Skin epidermis (tissue), 12 donors: ENCODE measurements around the gene PDLIM5.

Source experiments
- H3K27ac ChIP-seq, 21 experiments: fragments of 200-600 bp; sonication (generic) in 11 of 21; one replicate each; pipeline ENCODE4 v1.5.0; 2020; ENCODE audit warnings: mild to moderate bottlenecking in 3 of 21, inconsistent platforms in 2 of 21, moderate library complexity in 2 of 21
- H3K4me3 ChIP-seq, 7 experiments: fragments of 200-600 bp; sonication (generic) in 2 of 7; one replicate each; pipeline ENCODE4 v1.5.0; 2020; ENCODE audit warnings: inconsistent platforms in 2 of 7, mild to moderate bottlenecking in 2 of 7, moderate library complexity in 1 of 7

The PDLIM5 gene

DNA sequence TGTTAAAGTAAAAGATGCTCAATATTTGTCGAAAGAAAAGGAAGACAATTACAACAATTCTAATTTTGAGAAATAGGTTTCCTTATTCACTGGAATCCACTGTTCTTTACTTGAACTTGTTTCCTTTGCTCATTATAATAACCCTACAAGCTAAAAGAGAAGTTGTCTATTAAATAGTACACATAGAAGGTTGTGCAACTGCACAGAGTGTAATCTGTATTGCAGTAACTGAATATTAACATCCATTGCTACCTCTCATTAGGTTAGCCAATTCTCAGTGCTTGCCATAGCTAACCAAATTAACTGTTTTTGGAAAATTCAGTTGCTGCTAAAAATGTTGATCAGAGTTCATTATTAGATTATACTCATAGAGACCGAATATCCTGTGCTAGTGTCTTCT, 120.0 kb downstream of the PDLIM5 start:
- Histone ChIP-seq H3K4me3 (no peak overlapping the region), H3K27ac (no peak overlapping the region)

DNA sequence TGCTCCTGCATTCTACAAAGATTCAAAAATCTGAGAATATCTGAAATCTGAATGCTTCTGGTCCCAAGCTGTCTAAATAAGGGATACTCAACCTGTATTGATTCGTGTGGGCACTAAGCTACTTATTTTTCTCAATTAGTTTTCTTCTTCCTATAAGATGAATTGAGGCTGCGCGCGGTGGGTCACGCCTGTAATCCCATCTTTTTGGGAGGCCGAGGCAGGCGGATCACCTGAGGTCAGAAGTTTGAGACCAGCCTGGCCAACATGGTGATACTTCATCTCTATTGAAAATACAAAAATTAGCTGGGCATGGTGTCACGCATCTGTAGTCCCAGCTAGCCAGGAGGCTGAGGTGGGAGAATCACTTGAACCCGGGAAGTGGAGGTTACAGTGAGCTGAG, 122.3 kb downstream of the PDLIM5 start:
- H3K27ac ChIP-seq: no peak overlapping the region
- H3K4me3 ChIP-seq: no peak overlapping the region

- H3K27ac ChIP-seq: no peak overlapping the region
These were observed 122.9 kb downstream of the PDLIM5 start for GRCh38 chr4:94574616-94575015.

DNA sequence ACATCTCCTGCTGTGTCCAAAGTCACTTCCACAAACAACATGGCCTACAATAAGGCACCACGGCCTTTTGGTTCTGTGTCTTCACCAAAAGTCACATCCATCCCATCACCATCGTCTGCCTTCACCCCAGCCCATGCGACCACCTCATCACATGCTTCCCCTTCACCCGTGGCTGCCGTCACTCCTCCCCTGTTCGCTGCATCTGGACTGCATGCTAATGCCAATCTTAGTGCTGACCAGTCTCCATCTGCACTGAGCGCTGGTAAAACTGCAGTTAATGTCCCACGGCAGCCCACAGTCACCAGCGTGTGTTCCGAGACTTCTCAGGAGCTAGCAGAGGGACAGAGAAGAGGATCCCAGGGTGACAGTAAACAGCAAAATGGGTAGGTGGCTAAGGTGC, 123.9 kb downstream of the PDLIM5 start:
- no peak overlapping the region for H3K27ac ChIP-seq
- no peak overlapping the region for H3K4me3 ChIP-seq

More at GRCh38 chr4:94574616-94575015, 122.9 kb downstream of the PDLIM5 start:
- no peak overlapping the region for H3K4me3 ChIP-seq

DNA sequence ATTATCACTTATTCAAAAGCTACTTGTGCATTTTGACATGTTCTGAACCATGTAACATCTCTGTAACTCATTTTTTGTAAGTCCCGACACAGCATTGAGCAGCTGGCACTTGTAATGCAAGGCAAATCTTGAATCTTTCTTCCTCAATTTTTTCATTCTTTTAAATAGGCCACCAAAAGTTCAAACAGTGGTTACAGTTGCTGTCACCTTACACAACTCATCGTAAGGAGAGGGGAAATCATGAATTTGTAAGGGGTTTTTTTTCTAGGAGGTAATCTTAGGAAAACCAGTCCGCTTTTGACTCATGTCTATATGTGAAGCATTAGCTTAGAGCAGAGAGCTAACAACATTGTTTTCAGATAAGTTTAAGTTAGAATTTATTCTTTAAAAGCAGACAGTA, 124.5 kb downstream of the PDLIM5 start:
- no peak overlapping the region for H3K4me3 ChIP-seq
- H3K27ac ChIP-seq: no peak overlapping the region

- Histone ChIP-seq H3K27ac (no peak overlapping the region), H3K4me3 (no peak overlapping the region)
These were observed 125.4 kb downstream of the PDLIM5 start for GRCh38 chr4:94577136-94577535.

DNA sequence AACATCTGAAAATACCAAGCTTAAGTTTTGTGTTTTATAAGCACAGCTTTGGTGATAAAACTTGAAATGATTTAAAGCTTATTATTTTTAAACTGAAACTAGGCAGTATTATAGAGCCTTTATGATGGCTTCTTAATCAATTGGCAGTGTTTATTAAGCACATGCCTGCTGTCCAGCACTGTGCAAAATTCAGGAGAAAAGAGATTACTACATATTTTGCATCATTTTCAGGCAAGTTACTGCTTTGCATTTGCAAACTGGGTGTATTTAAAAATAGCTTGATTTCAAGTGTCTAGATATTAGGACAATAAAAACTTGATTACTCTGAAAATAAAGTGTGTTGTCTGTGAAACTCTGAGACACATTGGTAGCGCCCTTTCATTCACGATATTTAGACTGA, 126.5 kb downstream of the PDLIM5 start:
- Histone ChIP-seq H3K27ac (no peak overlapping the region), H3K4me3 (no peak overlapping the region)

- no peak overlapping the region for H3K27ac ChIP-seq
- H3K4me3 ChIP-seq: no peak overlapping the region
These were observed 130.0 kb downstream of the PDLIM5 start for GRCh38 chr4:94581766-94582165.

DNA sequence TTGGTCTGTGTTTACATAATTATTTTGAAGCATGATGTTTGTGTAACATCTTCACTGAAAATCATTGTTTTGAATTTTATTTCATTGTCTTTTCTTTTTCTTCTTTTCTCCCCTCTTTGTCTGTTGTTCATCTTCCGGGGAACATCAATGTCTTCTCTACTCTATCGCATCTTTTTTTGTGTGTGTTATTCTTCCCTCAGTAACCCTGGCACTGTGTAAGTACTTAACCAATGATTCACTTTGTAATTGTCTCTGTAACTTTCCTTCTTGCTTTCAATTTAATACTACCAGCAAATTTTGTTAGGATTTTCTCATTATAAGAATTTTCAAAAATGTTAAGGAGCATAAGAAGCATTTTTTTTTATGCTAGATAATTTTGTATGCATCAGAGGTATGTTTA, 130.8 kb downstream of the PDLIM5 start:
- no peak overlapping the region for H3K4me3 ChIP-seq
- no peak overlapping the region for H3K27ac ChIP-seq

DNA sequence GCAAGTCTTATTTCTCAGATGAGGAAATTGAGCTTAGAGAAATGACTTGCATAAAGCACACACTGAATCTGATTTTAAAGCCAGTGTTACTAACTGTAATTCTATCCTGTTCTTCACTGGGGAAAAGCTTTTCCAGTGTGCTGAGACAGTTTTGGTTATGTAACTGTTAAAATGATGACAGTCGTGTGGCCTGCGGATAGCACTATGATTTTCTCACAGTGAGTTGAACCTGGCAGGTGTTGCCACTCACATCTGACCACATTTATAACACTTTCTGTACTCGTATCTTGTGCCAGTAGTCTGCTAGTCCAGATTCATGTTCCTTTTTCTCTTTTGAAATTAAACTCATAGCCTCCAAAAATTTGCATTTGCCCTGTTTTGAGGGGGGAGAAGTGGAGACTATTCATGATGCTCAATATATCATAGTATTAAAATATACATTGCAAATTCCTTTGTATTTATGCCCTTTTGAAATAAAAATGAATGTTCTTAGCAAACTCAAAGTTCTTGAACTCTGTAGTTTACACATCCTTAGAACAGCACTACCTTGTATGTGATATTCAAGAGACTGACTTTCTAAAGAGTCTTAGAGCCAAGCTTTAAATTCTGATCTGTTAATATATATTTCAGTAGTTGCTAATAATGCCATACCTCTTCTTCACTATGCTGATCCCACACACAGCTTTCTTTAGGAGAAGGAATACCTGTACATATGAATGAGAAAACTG, 132.3 kb downstream of the PDLIM5 start:
- Histone ChIP-seq H3K4me3 (no peak overlapping the region), H3K27ac (no peak overlapping the region)

DNA sequence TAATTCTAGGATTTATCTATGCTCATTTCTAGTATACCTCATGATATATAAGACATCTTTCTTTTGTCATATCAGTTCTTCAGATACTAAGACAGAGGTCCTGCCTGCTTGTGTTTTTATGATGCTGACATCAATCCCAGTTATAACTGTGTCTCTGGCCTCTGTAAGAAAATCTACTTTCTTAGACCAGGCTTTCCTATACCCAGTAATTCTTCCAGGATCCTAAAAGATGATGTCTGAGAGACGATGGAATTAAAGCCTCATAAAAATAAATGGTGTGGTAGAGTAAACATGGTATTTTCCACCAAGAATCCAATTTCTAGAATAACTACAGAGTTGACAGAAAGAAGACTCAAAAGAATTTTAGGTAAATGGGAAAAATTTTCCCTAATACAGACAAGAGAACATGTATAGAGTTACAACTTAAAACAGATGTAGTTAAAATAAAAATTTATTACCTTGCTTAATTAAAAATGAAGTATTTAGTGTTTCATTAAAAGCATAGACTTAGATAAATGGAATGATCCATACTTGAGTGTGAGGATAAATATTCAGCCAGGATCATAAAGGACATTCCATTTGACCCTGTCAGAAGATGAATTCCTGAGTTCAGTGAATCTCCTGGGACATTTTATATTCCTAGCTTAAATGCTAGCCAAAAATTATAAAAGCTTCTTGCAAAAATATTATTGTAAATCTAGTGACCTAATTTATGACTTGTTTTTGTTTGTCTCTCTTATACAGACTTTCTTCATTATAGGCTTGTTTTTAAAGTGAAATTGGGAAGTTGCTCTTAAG, 137.4 kb downstream of the PDLIM5 start:
- Histone ChIP-seq H3K27ac (no peak overlapping the region), H3K4me3 (no peak overlapping the region)

DNA sequence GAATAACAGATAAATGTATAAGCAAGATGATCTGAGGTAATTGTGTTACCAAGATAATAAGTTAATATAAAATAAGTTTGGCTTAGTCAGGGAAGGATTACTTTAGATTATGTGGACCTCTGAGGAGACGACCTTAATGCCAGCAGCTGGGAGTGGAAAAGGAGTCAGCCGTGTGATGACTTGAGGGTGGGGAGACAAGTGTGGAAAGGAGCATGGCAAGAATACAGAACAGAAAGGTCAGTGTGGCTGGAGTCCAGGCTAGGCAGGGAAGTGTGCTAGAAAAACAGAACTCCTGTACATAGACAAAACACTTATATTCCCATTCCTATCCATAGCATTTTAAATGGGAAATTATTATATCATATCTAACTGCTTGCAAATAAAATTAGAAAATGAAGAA, 138.8 kb downstream of the PDLIM5 start:
- H3K4me3 ChIP-seq: no peak overlapping the region
- H3K27ac ChIP-seq: no peak overlapping the region

- Histone ChIP-seq H3K27ac (no peak overlapping the region), H3K4me3 (no peak overlapping the region)
These were observed 139.5 kb downstream of the PDLIM5 start for GRCh38 chr4:94591289-94591688.

DNA sequence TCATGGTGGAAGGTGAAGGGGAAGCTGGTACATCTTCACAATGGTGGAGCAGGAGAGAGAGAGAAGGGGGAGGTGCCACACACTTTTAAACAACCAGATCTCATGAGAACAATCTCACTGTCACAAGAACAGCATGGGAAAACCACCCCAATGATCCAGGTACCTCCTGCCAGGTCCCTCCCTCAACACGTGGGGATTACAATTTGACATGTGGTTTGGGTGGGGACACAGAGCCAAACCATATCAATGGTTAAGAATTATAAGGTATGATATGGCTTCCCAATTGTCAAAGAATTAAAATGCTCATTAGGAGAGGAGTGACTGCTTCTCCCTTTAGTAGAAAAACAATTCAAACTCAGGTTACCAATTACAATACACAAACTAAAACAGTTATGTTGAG, 143.3 kb downstream of the PDLIM5 start:
- no peak overlapping the region for H3K4me3 ChIP-seq
- no peak overlapping the region for H3K27ac ChIP-seq

- no peak overlapping the region for H3K27ac ChIP-seq
These were observed 144.2 kb downstream of the PDLIM5 start for GRCh38 chr4:94595880-94596483.

DNA sequence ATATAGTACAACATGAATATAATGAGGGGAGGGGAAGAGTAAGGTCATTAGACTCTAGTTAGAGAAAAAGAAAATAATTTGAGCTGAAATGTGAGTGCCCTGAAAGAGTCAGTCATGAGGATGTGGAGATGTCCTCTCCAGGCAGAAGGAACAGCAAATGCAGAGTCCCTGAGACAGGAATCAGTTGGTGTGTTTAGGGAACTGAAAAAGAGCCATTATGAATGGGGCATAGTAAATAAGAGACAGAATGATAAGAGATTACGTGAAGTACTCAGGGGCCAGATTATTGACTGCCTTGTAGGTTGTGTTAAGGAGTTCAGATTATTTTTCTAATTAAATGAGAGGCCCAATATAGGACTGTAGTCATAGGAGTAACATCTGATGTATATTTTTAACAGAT, 147.0 kb downstream of the PDLIM5 start:
- H3K27ac ChIP-seq: no peak overlapping the region
- H3K4me3 ChIP-seq: no peak overlapping the region

More at GRCh38 chr4:94595880-94596483, 144.2 kb downstream of the PDLIM5 start:
- H3K4me3 ChIP-seq: no peak overlapping the region

DNA sequence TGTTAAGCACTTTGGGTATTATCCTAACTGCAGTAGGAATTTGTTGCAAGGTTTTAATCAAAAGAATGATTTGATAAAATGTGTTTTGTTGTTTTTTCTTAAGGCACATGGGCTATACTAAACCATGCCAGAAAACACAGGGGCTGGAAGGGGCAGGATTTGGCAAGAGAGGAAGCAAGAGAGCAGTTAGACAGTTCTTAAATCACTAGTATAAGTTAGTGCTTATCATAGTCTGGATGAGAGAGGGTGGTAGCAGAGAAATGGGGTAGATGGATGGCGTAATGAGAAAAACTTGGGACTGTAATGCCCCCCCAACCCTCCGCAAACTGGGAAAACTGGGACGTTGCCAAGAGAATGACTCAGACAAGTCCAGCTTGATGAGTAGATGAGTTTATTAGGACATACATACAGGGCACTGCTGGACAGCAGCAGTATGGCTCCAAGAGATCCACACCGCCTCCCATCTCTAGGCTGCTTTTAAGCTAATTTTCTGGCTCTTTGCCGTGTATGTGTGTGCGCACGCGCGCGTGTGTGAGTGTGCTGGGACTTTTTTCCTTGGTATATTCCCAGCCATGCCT, 151.5 kb downstream of the PDLIM5 start:
- H3K4me3 ChIP-seq: no peak overlapping the region
- H3K27ac ChIP-seq: no peak overlapping the region

DNA sequence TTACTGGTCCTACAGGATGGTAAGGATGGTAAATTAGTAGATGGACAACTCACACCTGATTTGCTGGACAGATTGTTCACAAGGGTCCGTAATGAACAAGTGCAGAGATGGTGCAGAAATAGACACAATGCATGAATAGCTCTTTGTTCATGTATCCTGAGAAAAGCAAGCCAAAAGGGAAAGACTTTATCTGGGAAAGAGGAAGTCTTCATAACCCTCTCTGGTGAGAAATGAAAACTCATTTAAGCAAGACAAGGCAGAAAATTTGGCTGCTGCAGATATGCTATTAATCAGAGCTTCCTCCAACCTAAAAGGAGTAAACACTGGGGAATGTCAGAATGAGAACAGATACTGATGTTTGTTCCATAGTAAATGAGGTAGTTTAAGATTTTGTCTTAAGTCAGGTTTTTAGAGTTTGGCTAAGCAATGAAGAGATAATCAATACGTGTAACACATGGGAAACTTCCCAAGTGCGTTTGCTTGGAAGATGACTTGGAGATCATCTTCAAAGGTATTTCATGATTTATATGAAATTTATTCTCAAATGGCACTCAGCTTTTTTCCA, 153.6 kb downstream of the PDLIM5 start:
- Histone ChIP-seq H3K4me3 (no peak overlapping the region), H3K27ac (no peak overlapping the region)

DNA sequence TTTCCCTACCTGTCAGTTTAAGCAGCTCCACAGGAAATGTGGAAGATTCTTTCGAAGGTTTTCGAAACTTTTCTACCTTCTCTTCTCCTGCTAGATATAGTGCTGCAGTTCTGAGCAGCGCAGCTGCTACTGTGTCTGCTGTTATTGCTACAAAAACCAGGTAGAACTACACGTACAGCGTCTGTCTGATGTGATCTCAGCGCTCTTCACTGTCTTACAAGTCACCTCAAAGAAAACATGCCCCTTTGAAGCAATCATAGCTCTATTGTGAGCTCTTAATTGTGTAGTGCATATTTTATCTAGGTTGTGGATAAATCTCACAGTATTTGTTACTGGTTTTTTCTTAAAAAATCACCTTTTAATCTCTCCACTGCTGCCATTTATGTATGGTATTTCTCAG, 158.4 kb downstream of the PDLIM5 start:
- Histone ChIP-seq H3K27ac (no peak overlapping the region), H3K4me3 (no peak overlapping the region)

DNA sequence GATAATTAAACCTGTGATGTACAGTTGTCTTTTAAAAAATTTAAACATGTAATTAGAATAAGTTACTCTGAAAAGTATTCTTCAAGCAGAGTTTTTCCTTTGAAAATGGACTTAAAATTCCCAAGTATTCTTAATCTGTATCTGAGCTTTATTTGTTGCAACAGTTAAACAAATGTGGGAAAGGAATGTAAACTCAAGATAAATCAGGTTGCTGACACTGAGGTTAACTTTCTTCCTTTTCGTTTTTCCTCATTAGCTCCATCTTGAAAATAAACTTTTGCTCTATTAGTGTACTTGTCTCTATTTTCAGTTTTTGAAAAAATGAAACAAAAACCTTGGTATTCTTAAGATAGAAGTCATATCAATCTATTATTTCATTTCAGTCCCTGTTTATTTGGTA, 161.5 kb downstream of the PDLIM5 start:
- H3K27ac ChIP-seq: no peak overlapping the region
- no peak overlapping the region for H3K4me3 ChIP-seq
